Liver (tissue), 9 donors: ENCODE data around the gene PATZ1. TPM values are rescaled to one million over a fixed set of nuclear protein-coding genes. Genes with fewer than 3 reads are reported as not detected.
"Not testable (repeated sequence)": the region's sequence is repeated elsewhere in the genome, so short reads cannot be mapped to it uniquely, and the experiment has no call there.

Experiments
- DNase-seq: peaks from one replicate; pipeline ENCODE4 v3.0.0-alpha.2; 2017; ENCODE audit warnings: low spot score
- H3K27ac ChIP-seq, 2 donors: one replicate each; pipeline ENCODE4 v1.7.0; 2013; ENCODE audit warnings: inconsistent platforms in 2 of 2, low read length in 2 of 2, control low read depth in 1 of 2, low read depth in 1 of 2, mild to moderate bottlenecking in 1 of 2
- H3K27me3 ChIP-seq, 4 donors: one replicate each; pipeline versions ENCODE4 v1.6.1 to v1.7.0; 2013; ENCODE audit warnings: low read length in 3 of 4, inconsistent platforms in 1 of 4, mild to moderate bottlenecking in 1 of 4, moderate library complexity in 1 of 4; ENCODE audit not compliant: control insufficient read depth in 4 of 4, insufficient read depth in 4 of 4
- H3K36me3 ChIP-seq, 4 donors: one replicate each; pipeline versions ENCODE4 v1.6.1 to v1.7.0; 2013; ENCODE audit warnings: low read length in 3 of 4, mild to moderate bottlenecking in 3 of 4, low read depth in 1 of 4, moderate library complexity in 1 of 4; ENCODE audit not compliant: control insufficient read depth in 4 of 4, insufficient read depth in 3 of 4
- H3K4me1 ChIP-seq, 4 donors: one replicate each; pipeline versions ENCODE4 v1.6.1 to v1.7.0; 2013; ENCODE audit warnings: low read length in 3 of 4, mild to moderate bottlenecking in 3 of 4, moderate library complexity in 1 of 4; ENCODE audit not compliant: control insufficient read depth in 4 of 4, insufficient read depth in 4 of 4
- H3K4me3 ChIP-seq, 3 donors: one replicate each; pipeline versions ENCODE4 v1.6.1 to v1.7.0; 2013; ENCODE audit warnings: low read length in 3 of 3, control low read depth in 1 of 3, low read depth in 1 of 3, mild to moderate bottlenecking in 1 of 3
- H3K9ac ChIP-seq, 2 donors: one replicate each; pipeline ENCODE4 v1.7.0; 2013; ENCODE audit warnings: low read length in 2 of 2, mild to moderate bottlenecking in 2 of 2, moderate library complexity in 2 of 2, control low read depth in 1 of 2, low read depth in 1 of 2
- H3K9me3 ChIP-seq, 4 donors: one replicate each; pipeline versions ENCODE4 v1.6.1 to v1.7.0; 2013; ENCODE audit warnings: low read length in 3 of 4; ENCODE audit not compliant: control insufficient read depth in 4 of 4
- ATF3 ChIP-seq: IDR thresholded peaks from 2 replicates; pipeline ENCODE4 v1.6.1; 2016; ENCODE audit warnings: antibody characterized with exemption
- EGR1 ChIP-seq, 2 donors: IDR thresholded peaks; 2 replicates each; pipeline ENCODE4 v1.6.1; 2016 to 2018; ENCODE audit warnings: antibody characterized with exemption in 2 of 2, low read depth in 2 of 2
- FOXA1 ChIP-seq: IDR thresholded peaks from 2 replicates; pipeline ENCODE4 v1.6.1; 2016; ENCODE audit warnings: antibody characterized with exemption
- FOXA2 ChIP-seq: IDR thresholded peaks from 2 replicates; pipeline ENCODE4 v1.6.1; 2016; ENCODE audit warnings: antibody characterized with exemption
- GABPA ChIP-seq, 2 donors: IDR thresholded peaks in 1 of 2; conservative IDR thresholded peaks in 1 of 2; 2 replicates each; pipeline ENCODE4 v1.6.1; 2016; ENCODE audit warnings: antibody characterized with exemption in 2 of 2, mild to moderate bottlenecking in 1 of 2, moderate library complexity in 1 of 2
- HNF4A ChIP-seq, 2 donors: conservative IDR thresholded peaks; 2 replicates each; pipeline ENCODE4 v1.6.1; 2016; ENCODE audit warnings: antibody characterized with exemption in 2 of 2, mild to moderate bottlenecking in 2 of 2
- HNF4G ChIP-seq: IDR thresholded peaks from 2 replicates; pipeline ENCODE4 v1.6.1; 2016; ENCODE audit warnings: antibody characterized with exemption
- JUND ChIP-seq, 2 donors: IDR thresholded peaks; 2 replicates each; pipeline ENCODE4 v1.6.1; 2016; ENCODE audit warnings: antibody characterized with exemption in 2 of 2
- NR2F2 ChIP-seq: IDR thresholded peaks from 2 replicates; pipeline ENCODE4 v1.6.1; 2016; ENCODE audit warnings: antibody characterized with exemption
- RXRA ChIP-seq, 2 donors: IDR thresholded peaks; 2 replicates each; pipeline ENCODE4 v1.6.1; 2017 to 2018; ENCODE audit warnings: antibody characterized with exemption in 2 of 2, mild to moderate bottlenecking in 1 of 2
- SP1 ChIP-seq: IDR thresholded peaks from 2 replicates; pipeline ENCODE4 v1.6.1; 2018; ENCODE audit warnings: antibody characterized with exemption, mild to moderate bottlenecking
- TAF1 ChIP-seq: conservative IDR thresholded peaks from 2 replicates; pipeline ENCODE4 v1.6.1; 2016; ENCODE audit warnings: antibody characterized with exemption, mild to moderate bottlenecking
- YY1 ChIP-seq: IDR thresholded peaks from 2 replicates; pipeline ENCODE4 v1.6.1; 2016; ENCODE audit warnings: antibody characterized with exemption, mild to moderate bottlenecking
- ZBTB33 ChIP-seq: IDR thresholded peaks from 2 replicates; pipeline ENCODE4 v1.6.1; 2016; ENCODE audit warnings: antibody characterized with exemption
- WGBS: extraction: QIAGEN DNeasy Blood & Tissue Kit; methylation state at CpG from one replicate; pipeline ENCODE4 v1.1.7; 2013; 5-methylcytosine and 5-hydroxymethylcytosine counted together
- polyA plus RNA-seq, 2 donors: library from polyadenylated mRNA; stranded (reverse) in 1 of 2; unstranded in 1 of 2; fragments of 200-250 nt in 1 of 2; fragments of >200 nt in 1 of 2; fragmentation: Nextera tagmentation in 1 of 2; extraction: Ambion mirVana in 1 of 2; gene quantifications; one replicate each; pipeline versions ENCODE4 v1.2.1 to v1.2.3, GENCODE V29; 2013 to 2015
- total RNA-seq, 2 donors: library from RNA; depleted of rRNA; stranded (reverse); fragments of >200 nt; gene quantifications; one replicate each; pipeline ENCODE4 v1.2.3, GENCODE V29; 2014
- TF ChIP-seq, protein P1 (sequence below): IDR thresholded peaks from 2 replicates; pipeline ENCODE4 v1.6.1; 2016; ENCODE audit warnings: antibody characterized with exemption, mild to moderate bottlenecking
- TF ChIP-seq, protein P2 (sequence below): IDR thresholded peaks from 2 replicates; pipeline ENCODE4 v1.6.1; 2016; ENCODE audit warnings: antibody characterized with exemption
- TF ChIP-seq, protein P3 (sequence below): fragments of 150-350 bp; IDR thresholded peaks from 2 replicates; pipeline ENCODE4 v1.5.1; 2017; ENCODE audit warnings: improper control_type of control experiment, low read depth, low read length; ENCODE audit not compliant: missing input control
- donor health status: healthy.
- donor health status: healthy.
- donor health status: healthy.
- donor health status: healthy.
- donor health status: healthy.

PATZ1 gene
- total and polyA plus RNA-seq, 4 donors: 3.8 to 13.5 (median 10.1) TPM

GRCh38 chr22:31393893-31394292, 47.7 kb upstream of the PATZ1 start:
- H3K9me3 ChIP-seq: no peaks in the 10 kb centered on the region
- TF ChIP-seq TAF1 (no peak), SP1 (no peak), YY1 (no peak), HNF4G (no peak), FOXA2 (no peak), ZBTB33 (no peak), ATF3 (no peak), JUND (IDR thresholded peaks at IDR 0.05) (no peak), EGR1 (IDR thresholded peaks at IDR 0.05; ENCODE audit: low read depth in 2 of 2) (no peak)
- TF ChIP-seq, protein P1, sequence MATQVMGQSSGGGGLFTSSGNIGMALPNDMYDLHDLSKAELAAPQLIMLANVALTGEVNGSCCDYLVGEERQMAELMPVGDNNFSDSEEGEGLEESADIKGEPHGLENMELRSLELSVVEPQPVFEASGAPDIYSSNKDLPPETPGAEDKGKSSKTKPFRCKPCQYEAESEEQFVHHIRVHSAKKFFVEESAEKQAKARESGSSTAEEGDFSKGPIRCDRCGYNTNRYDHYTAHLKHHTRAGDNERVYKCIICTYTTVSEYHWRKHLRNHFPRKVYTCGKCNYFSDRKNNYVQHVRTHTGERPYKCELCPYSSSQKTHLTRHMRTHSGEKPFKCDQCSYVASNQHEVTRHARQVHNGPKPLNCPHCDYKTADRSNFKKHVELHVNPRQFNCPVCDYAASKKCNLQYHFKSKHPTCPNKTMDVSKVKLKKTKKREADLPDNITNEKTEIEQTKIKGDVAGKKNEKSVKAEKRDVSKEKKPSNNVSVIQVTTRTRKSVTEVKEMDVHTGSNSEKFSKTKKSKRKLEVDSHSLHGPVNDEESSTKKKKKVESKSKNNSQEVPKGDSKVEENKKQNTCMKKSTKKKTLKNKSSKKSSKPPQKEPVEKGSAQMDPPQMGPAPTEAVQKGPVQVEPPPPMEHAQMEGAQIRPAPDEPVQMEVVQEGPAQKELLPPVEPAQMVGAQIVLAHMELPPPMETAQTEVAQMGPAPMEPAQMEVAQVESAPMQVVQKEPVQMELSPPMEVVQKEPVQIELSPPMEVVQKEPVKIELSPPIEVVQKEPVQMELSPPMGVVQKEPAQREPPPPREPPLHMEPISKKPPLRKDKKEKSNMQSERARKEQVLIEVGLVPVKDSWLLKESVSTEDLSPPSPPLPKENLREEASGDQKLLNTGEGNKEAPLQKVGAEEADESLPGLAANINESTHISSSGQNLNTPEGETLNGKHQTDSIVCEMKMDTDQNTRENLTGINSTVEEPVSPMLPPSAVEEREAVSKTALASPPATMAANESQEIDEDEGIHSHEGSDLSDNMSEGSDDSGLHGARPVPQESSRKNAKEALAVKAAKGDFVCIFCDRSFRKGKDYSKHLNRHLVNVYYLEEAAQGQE: no peak
- WGBS: 99% methylated on average over 2 of the region's 2 CpGs
- DNase-seq: no peak
- H3K4me1 ChIP-seq: peaks cover 1 to 12% (median 10%) of the 10 kb centered on the region in 4 donors
- H3K4me3 ChIP-seq: no peak overlapping the region
- H3K36me3 ChIP-seq: no peaks in the 10 kb centered on the region
- no peak overlapping the region for H3K27ac ChIP-seq
- H3K27me3 ChIP-seq: no peaks in the 10 kb centered on the region
- H3K9ac ChIP-seq: no peak overlapping the region

DNA sequence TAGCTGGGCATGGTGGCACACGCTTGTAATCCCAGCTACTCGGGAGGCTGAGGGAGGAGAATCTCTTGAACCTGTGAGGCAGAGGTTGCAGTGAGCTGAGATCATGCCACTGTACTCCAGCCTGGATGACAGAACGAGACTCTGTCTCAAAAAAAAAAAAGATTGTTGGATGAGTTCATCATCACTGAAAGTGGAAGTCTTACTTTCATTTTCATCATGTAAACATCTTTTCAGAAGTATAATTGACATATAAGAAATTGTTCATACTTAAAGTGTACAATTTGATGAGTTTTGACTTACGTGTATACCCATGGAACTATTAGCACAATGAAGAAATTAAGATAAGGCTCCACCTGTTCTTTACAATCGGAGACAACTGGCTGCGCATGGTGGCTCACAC, 32.5 kb upstream of the PATZ1 start:
- not testable (repeated sequence) for H3K27ac ChIP-seq, DNase-seq
- WGBS: 81% methylated on average over 6 of the region's 6 CpGs

GRCh38 chr22:31378123-31378522, 32.0 kb upstream of the PATZ1 start:
- H3K27me3 ChIP-seq: no peaks in the 10 kb centered on the region
- H3K36me3 ChIP-seq: no peaks in the 10 kb centered on the region
- DNase-seq: no peak
- no peak overlapping the region for H3K27ac ChIP-seq
- TF ChIP-seq NR2F2: no peak
- no peak for TF ChIP-seq SP1
- no peak for TF ChIP-seq YY1
- TF ChIP-seq, protein P2, sequence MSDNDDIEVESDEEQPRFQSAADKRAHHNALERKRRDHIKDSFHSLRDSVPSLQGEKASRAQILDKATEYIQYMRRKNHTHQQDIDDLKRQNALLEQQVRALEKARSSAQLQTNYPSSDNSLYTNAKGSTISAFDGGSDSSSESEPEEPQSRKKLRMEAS: no peak
- no peak for TF ChIP-seq GABPA (IDR thresholded peaks at IDR 0.05 in 1 of 2, conservative IDR thresholded peaks at IDR 0.05 in 1 of 2)
- TF ChIP-seq FOXA1: no peak
- TF ChIP-seq ATF3: no peak
- no peak for TF ChIP-seq HNF4G
- no peak for TF ChIP-seq FOXA2
- no peak for TF ChIP-seq TAF1
- no peak for TF ChIP-seq HNF4A (conservative IDR thresholded peaks at IDR 0.05)
- TF ChIP-seq, protein P3, sequence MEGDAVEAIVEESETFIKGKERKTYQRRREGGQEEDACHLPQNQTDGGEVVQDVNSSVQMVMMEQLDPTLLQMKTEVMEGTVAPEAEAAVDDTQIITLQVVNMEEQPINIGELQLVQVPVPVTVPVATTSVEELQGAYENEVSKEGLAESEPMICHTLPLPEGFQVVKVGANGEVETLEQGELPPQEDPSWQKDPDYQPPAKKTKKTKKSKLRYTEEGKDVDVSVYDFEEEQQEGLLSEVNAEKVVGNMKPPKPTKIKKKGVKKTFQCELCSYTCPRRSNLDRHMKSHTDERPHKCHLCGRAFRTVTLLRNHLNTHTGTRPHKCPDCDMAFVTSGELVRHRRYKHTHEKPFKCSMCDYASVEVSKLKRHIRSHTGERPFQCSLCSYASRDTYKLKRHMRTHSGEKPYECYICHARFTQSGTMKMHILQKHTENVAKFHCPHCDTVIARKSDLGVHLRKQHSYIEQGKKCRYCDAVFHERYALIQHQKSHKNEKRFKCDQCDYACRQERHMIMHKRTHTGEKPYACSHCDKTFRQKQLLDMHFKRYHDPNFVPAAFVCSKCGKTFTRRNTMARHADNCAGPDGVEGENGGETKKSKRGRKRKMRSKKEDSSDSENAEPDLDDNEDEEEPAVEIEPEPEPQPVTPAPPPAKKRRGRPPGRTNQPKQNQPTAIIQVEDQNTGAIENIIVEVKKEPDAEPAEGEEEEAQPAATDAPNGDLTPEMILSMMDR: no peak
- no peak for TF ChIP-seq ZBTB33
- TF ChIP-seq JUND (IDR thresholded peaks at IDR 0.05): no peak
- no peak for TF ChIP-seq EGR1 (IDR thresholded peaks at IDR 0.05; ENCODE audit: low read depth in 2 of 2)
- TF ChIP-seq RXRA (IDR thresholded peaks at IDR 0.05): no peak
- 86% methylated on average over 3 of the region's 3 CpGs for WGBS
- H3K4me1 ChIP-seq: no peaks in the 10 kb centered on the region
- no peak overlapping the region for H3K4me3 ChIP-seq
- H3K9ac ChIP-seq: no peak overlapping the region
- H3K9me3 ChIP-seq: no peaks in the 10 kb centered on the region

More for the DNA sequence above, 32.5 kb upstream of the PATZ1 start:
- not testable (repeated sequence) for H3K9me3 ChIP-seq, H3K27me3 ChIP-seq, H3K9ac ChIP-seq, H3K36me3 ChIP-seq, H3K4me1 ChIP-seq, H3K4me3 ChIP-seq
